ENCODE results near the gene TRAF3. TPM values are rescaled to one million over a fixed set of nuclear protein-coding genes. Genes with fewer than 3 reads are reported as not detected.
A peak's percentile ranks its signal among the peaks of the same experiment; 100 is the strongest.

TRAF3 gene
- total and polyA plus RNA-seq, 3 experiments from 2014 or later, result 16.3 to 62.0 (median 61.6) TPM

GRCh38 chr14:102769049-102769327, 8.3 kb upstream of the TRAF3 start:
- ChIA-PET POLR2A (no interaction called here), CTCF (interaction anchor here (0.5 to 1.0 kb wide), 2 partner anchors 77 to 136 kb away, joined by 3 to 4 read pairs; no protein-coding TSS in a partner anchor)
- Histone ChIP-seq H3K9me3 (ENCODE audit: low read length) (no peaks in the 10 kb centered on the region), H3K36me3 (ENCODE audit: insufficient read depth, low read length) (no peaks in the 10 kb centered on the region), H3K4me1 (ENCODE audit: insufficient read depth, low read length) (no peaks in the 10 kb centered on the region), H3K4me3 (ENCODE audit: low read length) (no peak overlapping the region), H3K27me3 (ENCODE audit: insufficient read depth, low read length, poor library complexity, severe bottlenecking) (no peaks in the 10 kb centered on the region), H3K27ac (ENCODE audit: low read depth, low read length) (no peak overlapping the region)
- DNase-seq, result no peak
- H3K36me3 Mint-ChIP-seq, result no peaks in the 10 kb centered on the region
- peaks cover 0 to 5% (median 3%) of the 10 kb centered on the region in 3 donors for H3K4me1 Mint-ChIP-seq
- no peak overlapping the region for H3K4me3 Mint-ChIP-seq
- H3K27ac Mint-ChIP-seq, result no peak overlapping the region
- peaks cover 0 to 5% of the 10 kb centered on the region in 2 donors for H3K27me3 Mint-ChIP-seq
- H3K9me3 Mint-ChIP-seq, result peaks cover 0 to 3% (median 0%) of the 10 kb centered on the region in 5 donors

GRCh38 chr14:102770147-102771123, 6.8 kb upstream of the TRAF3 start:
- Histone ChIP-seq H3K4me1 (ENCODE audit: insufficient read depth, low read length) (peaks cover 9% of the 10 kb centered on the region), H3K36me3 (ENCODE audit: insufficient read depth, low read length) (no peaks in the 10 kb centered on the region), H3K27ac (ENCODE audit: low read depth, low read length) (no peak overlapping the region), H3K9me3 (ENCODE audit: low read length) (no peaks in the 10 kb centered on the region), H3K4me3 (ENCODE audit: low read length) (no peak overlapping the region), H3K27me3 (ENCODE audit: insufficient read depth, low read length, poor library complexity, severe bottlenecking) (no peaks in the 10 kb centered on the region)
- POLR2A ChIA-PET, result no interaction called here
- Mint-ChIP-seq H3K27ac (peak overlapping the region in 2 of 8 donors; percentile 7 to 33), H3K4me3 (peak overlapping the region in 1 of 7 donors; percentile 16), H3K36me3 (no peaks in the 10 kb centered on the region), H3K27me3 (no peaks in the 10 kb centered on the region), H3K4me1 (peaks cover 8 to 14% (median 8%) of the 10 kb centered on the region in 3 donors), H3K9me3 (peaks cover 0 to 3% (median 0%) of the 10 kb centered on the region in 5 donors)
- no peak for DNase-seq
- CTCF ChIA-PET, result no interaction called here

DNA sequence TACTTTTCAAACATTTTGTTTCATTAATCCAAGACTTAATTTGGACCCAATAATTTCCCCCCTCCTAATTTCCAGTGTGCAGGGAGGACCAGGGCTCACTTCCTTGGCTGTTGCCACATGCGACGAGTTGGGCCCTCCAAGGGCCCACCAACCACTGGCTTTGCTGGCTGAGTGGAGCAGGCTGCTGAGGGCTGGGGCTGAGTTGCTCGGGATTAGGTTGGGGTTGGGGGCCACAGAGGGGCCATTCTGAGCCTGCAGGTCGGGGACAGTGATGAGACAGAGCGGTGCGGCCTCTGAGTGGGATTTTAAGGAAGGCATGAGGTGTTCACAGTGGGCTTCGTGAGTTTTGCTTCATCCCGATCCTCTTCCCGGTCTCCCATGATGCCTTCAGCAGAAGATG, 6.1 kb upstream of the TRAF3 start:
- Histone ChIP-seq H3K4me3 (ENCODE audit: low read length) (no peak overlapping the region), H3K9me3 (ENCODE audit: low read length) (no peaks in the 10 kb centered on the region), H3K27me3 (ENCODE audit: insufficient read depth, low read length, poor library complexity, severe bottlenecking) (no peaks in the 10 kb centered on the region), H3K4me1 (ENCODE audit: insufficient read depth, low read length) (peaks cover 16% of the 10 kb centered on the region), H3K27ac (ENCODE audit: low read depth, low read length) (no peak overlapping the region), H3K36me3 (ENCODE audit: insufficient read depth, low read length) (no peaks in the 10 kb centered on the region)
- H3K27ac Mint-ChIP-seq, result no peak overlapping the region
- DNase-seq, result no peak
- H3K4me3 Mint-ChIP-seq, result peak overlapping the region in 1 of 7 donors; percentile 16
- POLR2A ChIA-PET, result no interaction called here
- H3K27me3 Mint-ChIP-seq, result no peaks in the 10 kb centered on the region
- H3K9me3 Mint-ChIP-seq, result peaks cover 0 to 3% (median 0%) of the 10 kb centered on the region in 5 donors
- no peaks in the 10 kb centered on the region for H3K36me3 Mint-ChIP-seq
- H3K4me1 Mint-ChIP-seq, result peaks cover 8 to 21% (median 10%) of the 10 kb centered on the region in 3 donors
- CTCF ChIA-PET, result no interaction called here

DNA sequence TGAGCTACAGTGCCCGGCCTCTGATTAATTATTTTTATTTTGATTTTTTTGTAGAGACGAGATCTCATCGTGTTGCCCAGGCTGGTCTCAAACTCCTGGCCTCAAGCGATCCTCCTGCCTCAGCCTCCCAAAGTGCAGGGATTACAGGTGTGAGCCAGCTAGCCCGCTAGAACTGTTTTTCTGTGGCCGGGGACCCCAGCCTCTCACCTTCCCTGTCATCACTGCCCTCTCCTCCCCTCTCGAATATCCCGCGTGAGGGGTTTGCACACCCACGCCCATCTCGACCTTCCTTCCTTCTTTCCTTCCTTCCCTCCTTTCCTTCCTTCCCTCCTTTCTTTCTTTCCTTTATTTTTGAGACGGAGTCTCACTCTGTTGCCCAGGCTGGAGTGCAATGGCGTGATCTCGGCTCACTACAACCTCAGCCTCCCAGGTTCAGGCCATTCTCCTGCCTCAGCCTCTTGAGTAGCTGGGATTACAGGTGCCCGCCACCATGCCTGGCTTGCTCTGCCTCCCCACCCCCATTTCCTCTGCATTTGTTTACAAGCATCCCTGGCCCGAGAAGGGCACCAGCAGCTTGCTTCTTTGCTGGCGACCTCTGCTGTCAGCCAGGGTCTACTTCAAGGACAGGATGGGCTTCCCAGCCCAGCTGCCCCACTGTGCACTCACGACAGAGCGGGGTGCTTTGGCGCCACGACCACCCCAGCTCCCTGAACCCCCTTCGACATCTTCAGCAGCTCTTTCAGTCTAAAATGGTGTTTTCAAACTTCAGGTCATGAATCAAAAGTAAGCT, 4.3 kb upstream of the TRAF3 start:
- H3K27ac ChIP-seq (ENCODE audit: low read depth, low read length), result no peak overlapping the region
- H3K4me1 Mint-ChIP-seq, result peaks cover 8 to 28% (median 10%) of the 10 kb centered on the region in 3 donors

DNA sequence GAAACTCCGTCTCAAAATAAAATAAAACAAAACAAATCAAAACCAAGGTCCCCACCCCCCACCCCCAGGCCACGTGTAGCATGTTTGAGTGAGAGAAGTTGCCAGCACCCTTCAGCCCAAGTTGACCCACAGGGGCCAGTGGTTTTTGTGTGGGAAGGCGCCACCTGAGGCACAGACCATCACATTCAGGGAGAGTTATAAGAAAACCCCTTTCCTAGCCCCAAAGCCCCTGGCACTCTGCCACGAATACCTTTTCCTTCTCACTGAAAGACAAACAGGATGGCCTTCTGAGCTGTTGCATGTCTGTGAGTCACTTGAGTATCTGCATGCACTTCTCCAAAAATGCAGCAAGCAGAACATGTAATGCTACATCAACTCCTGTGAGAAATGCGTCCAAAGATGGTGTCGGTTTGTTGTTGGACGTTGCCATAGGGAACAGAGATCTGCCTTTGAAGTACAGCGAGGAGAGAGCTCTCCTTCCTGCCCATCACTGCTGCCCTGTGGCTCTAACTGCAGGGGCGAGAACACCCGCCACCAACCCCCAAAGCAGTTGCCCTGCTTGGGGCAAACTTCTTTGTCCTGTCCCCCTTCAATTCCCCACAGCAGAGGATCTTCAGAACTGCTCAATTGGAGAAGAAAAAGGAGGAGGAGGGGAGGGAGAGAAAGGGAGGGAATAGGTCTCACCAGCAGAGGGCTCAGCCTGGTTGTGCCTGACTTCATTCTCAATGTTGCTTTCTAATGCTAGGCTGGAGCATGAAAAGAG, 2.7 kb upstream of the TRAF3 start:
- H3K36me3 ChIP-seq (ENCODE audit: insufficient read depth, low read length), result no peaks in the 10 kb centered on the region
- H3K27me3 Mint-ChIP-seq, result no peaks in the 10 kb centered on the region
- H3K27ac Mint-ChIP-seq, result peak overlapping the region; percentile 75 to 95 (median 92)
- H3K36me3 Mint-ChIP-seq, result peaks cover 0 to 9% (median 0%) of the 10 kb centered on the region in 3 donors
- DNase-seq, result peak; percentile 20 to 78 (median 65)
- H3K27me3 ChIP-seq (ENCODE audit: insufficient read depth, low read length, poor library complexity, severe bottlenecking), result no peaks in the 10 kb centered on the region
- H3K4me3 ChIP-seq (ENCODE audit: low read length), result no peak overlapping the region
- H3K9me3 Mint-ChIP-seq, result peaks cover 0 to 3% (median 0%) of the 10 kb centered on the region in 5 donors
- H3K27ac ChIP-seq (ENCODE audit: low read depth, low read length), result peak overlapping the region; percentile 25
- peaks cover 22 to 42% (median 23%) of the 10 kb centered on the region in 3 donors for H3K4me1 Mint-ChIP-seq
- ChIA-PET CTCF (interaction anchor here (0.7 to 1.2 kb wide), 3 partner anchors 9 to 48 kb away, joined by 3 read pairs; no protein-coding TSS in a partner anchor), POLR2A (interaction anchor here (0.6 to 0.7 kb wide), 2 partner anchors 13 to 34 kb away, joined by 3 to 8 read pairs; no protein-coding TSS in a partner anchor)
- no peaks in the 10 kb centered on the region for H3K9me3 ChIP-seq (ENCODE audit: low read length)
- peaks cover 32% of the 10 kb centered on the region for H3K4me1 ChIP-seq (ENCODE audit: insufficient read depth, low read length)
- H3K4me3 Mint-ChIP-seq, result peak overlapping the region; percentile 10 to 73 (median 40)

More for the DNA sequence above, 4.3 kb upstream of the TRAF3 start:
- Histone ChIP-seq H3K9me3 (ENCODE audit: low read length) (no peaks in the 10 kb centered on the region), H3K4me3 (ENCODE audit: low read length) (no peak overlapping the region), H3K27me3 (ENCODE audit: insufficient read depth, low read length, poor library complexity, severe bottlenecking) (no peaks in the 10 kb centered on the region), H3K36me3 (ENCODE audit: insufficient read depth, low read length) (no peaks in the 10 kb centered on the region), H3K4me1 (ENCODE audit: insufficient read depth, low read length) (peaks cover 22% of the 10 kb centered on the region)
- Mint-ChIP-seq H3K9me3 (peaks cover 0 to 3% (median 0%) of the 10 kb centered on the region in 5 donors), H3K4me3 (no peak overlapping the region), H3K27me3 (no peaks in the 10 kb centered on the region), H3K27ac (peak overlapping the region in 4 of 8 donors; percentile 24 to 79 (median 64)), H3K36me3 (no peaks in the 10 kb centered on the region)
- ChIA-PET POLR2A (no interaction called here), CTCF (interaction anchor here (0.7 to 0.9 kb wide), 2 partner anchors 31 to 78 kb away, joined by 3 read pairs; no protein-coding TSS in a partner anchor)
- no peak for DNase-seq

- H3K4me1 ChIP-seq (ENCODE audit: insufficient read depth, low read length), result peaks cover 45% of the 10 kb centered on the region
- ChIA-PET POLR2A (no interaction called here), CTCF (no interaction called here)
- peak overlapping the region; percentile 73 to 88 (median 85) for H3K4me3 Mint-ChIP-seq
- peak overlapping the region; percentile 73 for H3K27ac ChIP-seq (ENCODE audit: low read depth, low read length)
- peak in 1 of 5 donors; percentile 12 for DNase-seq
- peaks cover 37 to 57% (median 37%) of the 10 kb centered on the region in 3 donors for H3K4me1 Mint-ChIP-seq
- H3K27me3 ChIP-seq (ENCODE audit: insufficient read depth, low read length, poor library complexity, severe bottlenecking), result no peaks in the 10 kb centered on the region
- H3K36me3 ChIP-seq (ENCODE audit: insufficient read depth, low read length), result no peaks in the 10 kb centered on the region
- H3K27me3 Mint-ChIP-seq, result no peaks in the 10 kb centered on the region
- peaks cover 0 to 3% (median 0%) of the 10 kb centered on the region in 5 donors for H3K9me3 Mint-ChIP-seq
- peaks cover 0 to 16% (median 0%) of the 10 kb centered on the region in 3 donors for H3K36me3 Mint-ChIP-seq
- peak overlapping the region; percentile 36 for H3K4me3 ChIP-seq (ENCODE audit: low read length)
- H3K9me3 ChIP-seq (ENCODE audit: low read length), result no peaks in the 10 kb centered on the region
- H3K27ac Mint-ChIP-seq, result peak overlapping the region; percentile 88 to 97 (median 95)
These were observed 1.1 kb upstream of the TRAF3 start for GRCh38 chr14:102775855-102776760.

Measured in CD8-positive, alpha-beta memory T cell (primary cell).